Measurements from ENCODE around the gene CD164.

CD164 gene

DNA sequence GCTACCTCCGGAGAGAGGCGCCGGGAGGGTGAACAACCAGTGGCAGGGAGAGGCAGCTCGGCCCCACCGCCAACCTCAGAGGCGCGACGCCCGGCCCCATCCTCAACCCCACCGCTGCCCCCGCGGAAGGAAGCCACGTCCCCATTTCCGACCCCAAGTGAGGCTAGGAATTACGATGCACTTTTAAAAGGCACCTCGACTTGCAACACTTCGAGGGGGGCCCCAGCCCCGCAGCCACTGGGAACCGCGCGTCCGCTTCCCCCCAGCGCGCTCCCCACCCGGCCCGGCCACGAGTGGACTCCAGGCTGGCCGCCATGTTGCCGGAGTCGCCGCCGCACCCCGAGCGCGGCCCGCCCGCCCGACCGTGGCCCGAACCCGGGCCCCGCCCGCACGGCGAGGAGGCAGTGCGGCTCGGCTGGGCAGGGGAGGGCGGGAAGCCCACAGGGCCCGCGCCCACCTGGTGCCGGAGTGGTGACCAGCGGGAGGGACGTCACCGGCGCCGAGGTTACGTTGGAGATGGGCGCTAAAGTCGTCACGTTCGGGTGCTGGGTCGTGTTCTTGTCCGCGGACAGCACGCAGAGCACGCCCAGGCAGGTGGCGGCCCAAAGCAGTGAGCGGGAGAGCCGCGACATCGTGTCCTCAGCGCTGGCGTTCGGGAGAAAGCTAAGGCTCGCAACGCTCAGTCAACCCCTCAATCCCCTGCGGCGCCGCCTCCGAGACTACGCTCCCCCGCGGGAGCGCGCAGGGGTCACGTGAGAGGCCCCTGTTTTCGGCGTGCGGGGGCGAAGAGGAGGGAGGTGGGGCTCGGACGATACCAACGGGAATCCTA, at the start of gene CD164:
Gene CD164 (minus strand): TSS at position 721 of the 829 bp plus-strand sequence. CDS start 89 bp downstream, at position 632.
- peak; percentile 91 for DNase-seq

DNA sequence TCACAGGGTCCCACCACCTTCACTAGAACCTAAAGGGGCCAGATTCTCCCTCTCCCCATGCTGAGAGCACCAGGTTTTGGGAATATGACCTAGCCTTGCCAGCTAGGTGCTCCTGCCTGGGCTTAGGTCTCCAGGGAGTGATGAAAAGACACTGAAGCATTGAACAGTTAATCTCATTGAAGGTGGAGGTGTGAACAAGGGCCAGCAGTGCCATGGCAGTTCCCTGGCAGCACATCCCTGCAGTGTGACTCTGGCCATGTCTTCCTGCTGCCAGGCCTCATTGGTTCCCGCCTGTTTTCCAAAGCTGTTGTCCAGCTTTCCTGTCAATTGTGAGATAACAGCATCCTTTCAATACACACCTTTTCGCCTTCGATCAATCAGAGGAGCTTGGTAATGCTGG, 47.2 kb upstream of the CD164 start:
- no peak for DNase-seq

DNA sequence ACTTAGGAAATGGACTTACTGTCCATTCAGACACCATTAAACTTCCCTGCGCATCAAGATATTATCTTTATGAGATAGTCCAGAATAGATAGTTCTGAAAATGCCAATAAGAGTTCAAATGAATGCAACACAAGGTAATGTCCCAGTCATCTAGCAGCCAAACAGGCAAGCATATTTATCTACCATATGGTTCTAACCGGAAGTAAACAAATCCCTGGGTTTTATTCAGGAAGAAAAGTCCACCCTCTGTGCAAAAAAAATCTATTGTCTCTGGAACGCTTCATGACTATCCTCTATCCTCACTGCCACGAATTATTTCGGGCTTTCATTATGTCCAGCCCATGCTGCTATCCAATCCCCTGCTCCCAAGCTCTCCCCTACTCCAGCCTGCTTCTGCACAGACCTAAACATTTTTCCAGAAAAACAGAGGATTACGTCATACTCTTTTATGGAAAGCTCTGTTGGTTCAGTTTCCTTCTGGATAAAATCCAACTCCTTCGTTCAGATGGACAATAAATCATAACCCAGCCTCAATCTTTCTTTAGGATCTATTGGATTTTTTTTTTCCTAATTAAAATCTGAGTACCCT, 46.7 kb upstream of the CD164 start:
- no peak for DNase-seq

DNA sequence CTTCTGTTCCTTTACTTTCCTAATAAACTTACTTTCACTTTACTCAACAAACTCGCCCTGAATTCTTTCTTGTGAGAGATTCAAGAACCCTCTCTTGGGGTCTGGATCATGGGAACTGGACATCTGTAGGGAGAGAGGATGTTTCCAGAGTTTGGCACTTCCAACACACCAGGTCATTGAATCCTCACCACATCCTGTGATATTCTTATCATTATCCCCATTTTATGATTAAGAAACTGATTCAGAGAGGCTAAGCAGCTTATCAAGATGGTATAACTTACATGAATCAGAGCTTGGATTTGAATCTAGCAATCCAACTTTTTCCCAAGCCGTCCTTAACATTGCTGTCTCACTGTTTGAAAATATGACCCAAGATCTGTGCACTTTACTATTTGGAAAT, 42.7 kb upstream of the CD164 start:
- no peak for DNase-seq

DNA sequence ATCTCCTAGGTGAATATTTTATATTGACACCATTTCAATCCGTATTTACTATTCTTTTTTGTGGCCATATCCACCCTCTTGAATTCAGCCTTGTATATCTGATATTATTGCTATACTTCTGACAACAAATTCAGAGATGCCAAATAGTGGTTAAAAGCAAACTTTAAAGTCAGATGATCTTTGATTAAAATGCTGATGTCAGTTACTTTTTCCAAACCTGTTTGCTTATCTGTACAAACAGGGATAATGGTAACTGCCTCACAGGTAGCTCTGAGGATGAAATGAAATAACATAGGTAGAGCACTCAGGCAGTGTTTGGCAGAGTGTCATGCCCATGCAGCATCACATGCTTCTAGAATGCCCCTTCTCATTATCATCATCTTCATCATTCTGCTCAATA, 38.9 kb upstream of the CD164 start:
- no peak for DNase-seq

DNA sequence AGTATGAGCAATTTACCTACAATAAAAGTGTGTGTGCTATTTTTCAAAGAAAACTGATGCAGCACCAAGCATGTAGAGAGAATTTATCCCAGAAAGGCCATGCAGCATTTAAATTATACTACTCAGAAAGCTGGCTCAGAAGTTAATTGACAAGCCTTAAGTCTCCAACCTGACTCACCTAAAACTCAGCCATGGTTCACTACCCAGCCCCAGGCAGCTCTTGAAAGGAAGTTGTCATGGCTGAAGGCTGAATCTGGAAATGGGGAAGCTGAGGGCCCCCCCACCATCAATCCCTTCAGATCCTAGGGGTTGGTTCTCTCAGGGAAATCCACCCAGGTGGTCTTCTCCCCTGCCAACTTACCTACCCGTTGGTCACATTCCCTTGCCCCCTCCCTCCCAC, 38.5 kb upstream of the CD164 start:
- no peak for DNase-seq

DNA sequence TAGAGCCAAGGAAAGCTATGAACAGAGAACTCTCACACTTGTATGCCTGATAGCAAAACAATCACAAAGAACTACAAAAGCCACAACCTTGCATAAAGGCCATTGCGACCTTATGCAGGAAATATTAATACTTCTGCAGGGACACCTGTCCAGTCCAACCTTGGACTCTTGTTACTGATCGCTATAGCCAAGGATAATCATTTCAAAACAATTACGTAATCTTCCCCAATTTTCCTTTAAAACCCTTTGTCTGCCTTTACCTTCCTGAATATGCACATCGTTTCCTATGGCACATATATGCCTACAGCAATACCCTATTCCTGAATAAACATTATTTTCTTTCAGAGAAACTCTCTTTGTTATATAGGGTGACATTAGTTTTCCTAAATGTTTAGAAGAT, 35.4 kb upstream of the CD164 start:
- no peak for DNase-seq

DNA sequence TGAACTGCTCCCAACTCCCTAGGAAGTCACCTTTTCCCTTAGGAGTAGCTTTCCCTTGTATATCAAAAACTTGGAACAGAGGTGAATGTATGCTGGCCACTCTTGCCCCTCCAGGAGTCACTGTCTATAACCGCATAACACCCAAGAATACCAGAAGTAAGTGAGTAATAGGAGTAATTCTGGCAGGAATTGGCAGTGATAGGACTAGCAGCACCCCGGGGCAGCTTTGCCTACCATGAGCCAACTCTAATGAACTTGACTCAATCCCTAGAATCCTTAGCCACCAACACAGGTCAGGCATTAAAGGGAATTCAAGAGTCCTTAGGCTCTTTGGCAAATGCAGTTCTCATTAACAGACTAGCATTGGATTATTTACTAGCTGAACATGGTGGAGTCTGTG, 28.8 kb upstream of the CD164 start:
- no peak for DNase-seq

DNA sequence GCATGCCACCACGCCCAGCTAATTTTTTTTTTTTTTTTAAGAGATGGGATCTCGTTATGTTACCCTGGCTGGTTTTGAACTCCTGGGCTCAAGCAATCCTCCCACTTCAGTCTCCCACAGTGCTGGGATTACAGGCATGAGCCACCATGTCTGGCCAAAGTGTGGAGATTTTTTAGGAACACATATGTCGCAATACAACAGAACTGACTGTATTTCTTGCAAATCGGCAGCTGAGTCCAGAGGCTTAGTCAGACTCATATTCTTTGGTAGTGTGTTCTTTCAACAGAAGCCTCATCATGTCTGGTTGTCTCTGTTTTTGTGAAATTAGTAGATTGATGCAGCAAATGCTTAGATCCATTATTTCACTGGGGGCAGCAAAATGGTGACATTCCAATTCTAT, 23.9 kb upstream of the CD164 start:
- DNase-seq: no peak

DNA sequence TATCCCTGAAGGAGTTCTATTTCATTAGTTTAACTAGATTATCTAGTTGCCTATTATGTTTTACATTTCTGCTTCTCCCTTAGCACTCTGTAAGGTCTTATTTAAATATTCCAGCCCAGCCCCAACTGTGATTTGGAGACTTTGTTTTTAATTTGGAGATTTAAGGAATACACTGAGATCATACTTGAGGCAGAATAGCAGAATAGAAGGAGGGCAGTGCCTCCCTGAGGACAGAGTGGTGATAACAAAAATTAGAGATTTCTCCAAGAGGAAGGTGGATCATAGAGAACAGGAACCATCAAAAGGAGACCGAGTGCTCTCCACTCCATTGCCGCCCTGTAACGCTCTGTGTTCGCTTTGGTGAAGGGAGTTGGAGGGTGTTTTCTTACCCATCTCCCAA, 14.8 kb upstream of the CD164 start:
- no peak for DNase-seq

DNA sequence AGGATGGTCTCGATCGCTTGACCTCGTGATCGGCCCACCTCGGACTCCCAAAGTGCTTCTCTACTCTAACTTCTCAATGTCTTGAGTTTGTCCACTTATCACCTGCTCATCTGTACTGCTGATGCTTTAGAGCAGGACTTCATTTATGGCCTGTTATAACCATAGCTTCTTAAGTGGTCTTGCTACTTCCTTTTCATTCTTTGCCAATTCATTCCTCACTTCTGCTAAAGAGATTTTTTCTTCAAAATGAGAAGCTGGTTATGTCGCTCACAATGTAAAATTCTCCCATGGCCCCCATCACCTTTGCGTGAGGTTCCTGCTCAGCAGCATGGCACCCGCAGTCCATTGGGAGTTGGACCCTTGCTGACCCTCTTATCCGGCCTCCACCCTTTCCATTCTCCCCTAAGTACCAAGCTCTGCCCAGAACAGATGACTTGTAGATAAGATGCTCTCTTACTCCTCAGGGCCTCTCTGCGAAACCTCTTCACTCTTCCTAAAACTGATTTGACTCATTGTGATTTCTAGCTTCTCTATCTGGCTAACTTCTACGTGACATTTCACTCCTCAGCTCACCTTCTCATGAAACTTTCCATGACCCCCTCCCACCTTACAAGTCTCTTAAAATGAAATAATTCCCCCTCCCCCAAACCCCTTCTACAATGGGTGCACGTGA, 13.9 kb upstream of the CD164 start:
- no peak for DNase-seq

DNA sequence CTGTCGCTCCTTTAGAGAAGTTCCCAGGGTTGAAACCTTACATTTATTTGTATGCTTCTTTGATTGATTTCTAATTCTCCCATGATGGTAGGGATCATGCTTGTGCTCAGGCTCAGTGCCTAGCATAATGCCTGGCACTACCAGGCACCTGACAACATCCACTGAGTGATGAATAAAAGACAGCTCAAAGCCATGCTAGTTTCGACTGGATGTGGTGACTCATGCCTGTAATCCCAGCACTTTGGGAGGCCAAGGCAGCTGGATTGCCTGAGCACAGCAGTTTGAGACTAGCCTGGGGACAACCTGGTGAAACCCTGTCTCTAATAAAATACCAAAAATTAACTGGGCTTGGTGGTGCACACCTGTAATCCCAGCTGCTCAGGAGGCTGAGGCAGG, 11.6 kb upstream of the CD164 start:
- no peak for DNase-seq

DNA sequence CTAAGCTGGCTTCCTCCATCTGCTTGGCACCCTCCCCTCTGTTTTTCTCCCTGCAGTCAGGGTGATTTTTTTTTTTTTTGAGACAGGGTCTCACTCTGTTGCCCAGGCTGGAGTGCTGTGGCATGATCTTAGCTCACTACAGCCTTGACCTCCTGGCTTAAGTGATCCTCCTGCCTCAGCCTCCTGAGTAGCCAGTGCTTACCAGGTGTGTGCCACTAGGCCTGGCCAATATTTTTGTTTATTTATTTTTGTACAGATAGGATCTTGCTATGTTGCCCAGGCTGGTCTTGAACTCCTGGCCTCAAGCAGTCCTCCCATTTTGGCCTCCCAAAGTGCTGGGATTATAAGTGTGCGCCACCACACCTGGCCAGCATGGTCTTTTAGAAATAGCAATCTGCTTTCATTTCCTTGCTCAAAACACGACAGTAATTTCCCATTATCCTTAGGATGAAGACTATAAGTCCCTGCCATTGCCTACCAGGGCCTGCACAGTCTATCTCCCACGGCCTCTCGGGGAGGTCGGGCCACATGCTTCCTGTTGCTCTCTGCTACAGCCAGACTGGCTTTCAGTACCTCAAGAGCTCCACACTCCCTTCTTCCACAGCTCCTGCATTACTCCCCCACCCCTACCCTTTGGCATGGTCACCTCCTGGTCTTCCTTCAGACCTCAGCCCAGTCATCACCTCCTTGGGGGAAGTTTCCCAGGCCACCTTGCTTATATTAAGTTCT, 11.1 kb upstream of the CD164 start:
- DNase-seq: no peak

DNA sequence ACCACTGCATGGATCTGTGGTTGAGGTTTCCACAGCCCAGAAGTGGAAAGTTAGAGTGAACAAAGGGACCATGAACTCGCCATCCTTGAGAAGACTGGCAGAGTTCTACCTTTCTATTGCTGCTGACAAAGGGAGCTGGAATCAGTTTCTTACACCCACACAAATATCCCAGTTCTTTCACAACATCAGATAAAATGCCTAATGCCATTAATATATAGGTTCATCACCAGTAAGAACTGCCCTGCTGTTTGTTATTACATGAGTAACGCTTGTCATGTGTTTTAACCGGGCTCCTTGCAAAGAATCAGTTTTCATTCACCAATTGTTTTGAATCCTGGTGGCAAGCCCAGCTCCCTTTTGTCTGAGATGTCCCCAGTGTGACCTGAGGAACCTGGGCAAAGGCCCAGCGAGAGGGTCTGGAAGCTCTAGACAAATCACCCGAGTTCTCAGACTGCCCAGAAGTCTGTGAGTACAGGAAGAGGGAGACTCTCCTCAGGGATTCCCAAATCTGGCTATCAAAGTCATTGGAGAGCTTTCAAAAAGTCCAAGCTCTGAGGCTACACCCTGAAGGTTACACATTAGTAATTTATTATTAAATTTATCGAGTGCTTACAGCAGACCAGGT, 7.5 kb upstream of the CD164 start:
- DNase-seq: no peak

DNA sequence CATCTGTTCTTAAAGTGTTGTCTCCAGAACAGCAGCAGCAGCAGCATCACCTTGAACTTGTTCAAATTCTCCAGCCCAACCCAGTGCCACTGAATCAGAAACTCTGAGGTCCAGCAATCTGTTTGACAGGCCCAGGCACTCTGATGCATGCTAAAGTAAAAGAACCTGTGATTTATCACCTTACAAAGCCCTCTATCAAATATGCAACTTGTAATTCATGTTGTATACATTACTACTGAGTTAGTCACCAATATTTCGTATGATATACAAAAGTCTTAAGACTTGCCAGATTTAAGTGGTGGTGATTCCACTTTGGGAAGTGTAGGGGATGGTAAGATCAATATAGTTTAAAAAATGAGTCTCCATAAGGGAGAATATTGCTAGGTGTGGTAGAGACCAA, 6.0 kb upstream of the CD164 start:
- DNase-seq: no peak

DNA sequence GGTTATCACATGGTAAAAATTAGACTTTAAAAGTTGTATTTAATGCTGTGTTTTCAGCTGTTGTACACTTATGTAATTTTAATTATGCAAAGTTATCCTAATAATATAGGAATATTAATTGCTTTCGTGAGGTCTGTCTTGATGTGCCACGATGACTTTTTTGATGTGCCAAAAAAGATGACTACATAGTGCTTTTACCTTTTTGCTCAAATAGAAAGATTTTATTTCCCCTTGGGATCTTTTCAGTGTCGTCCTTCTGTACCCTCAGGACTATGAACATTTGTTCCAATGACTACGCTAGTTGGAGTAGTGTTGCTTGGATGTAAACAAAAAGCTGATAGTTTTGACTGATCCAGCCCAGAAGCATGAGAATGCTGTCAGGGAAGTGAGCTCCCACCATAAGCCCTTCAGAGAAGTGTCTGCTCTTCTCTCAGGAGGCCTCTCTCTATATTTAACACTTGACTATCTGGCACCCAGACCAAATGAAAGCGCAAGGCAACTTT, 1.2 kb upstream of the CD164 start:
- DNase-seq: no peak

DNA sequence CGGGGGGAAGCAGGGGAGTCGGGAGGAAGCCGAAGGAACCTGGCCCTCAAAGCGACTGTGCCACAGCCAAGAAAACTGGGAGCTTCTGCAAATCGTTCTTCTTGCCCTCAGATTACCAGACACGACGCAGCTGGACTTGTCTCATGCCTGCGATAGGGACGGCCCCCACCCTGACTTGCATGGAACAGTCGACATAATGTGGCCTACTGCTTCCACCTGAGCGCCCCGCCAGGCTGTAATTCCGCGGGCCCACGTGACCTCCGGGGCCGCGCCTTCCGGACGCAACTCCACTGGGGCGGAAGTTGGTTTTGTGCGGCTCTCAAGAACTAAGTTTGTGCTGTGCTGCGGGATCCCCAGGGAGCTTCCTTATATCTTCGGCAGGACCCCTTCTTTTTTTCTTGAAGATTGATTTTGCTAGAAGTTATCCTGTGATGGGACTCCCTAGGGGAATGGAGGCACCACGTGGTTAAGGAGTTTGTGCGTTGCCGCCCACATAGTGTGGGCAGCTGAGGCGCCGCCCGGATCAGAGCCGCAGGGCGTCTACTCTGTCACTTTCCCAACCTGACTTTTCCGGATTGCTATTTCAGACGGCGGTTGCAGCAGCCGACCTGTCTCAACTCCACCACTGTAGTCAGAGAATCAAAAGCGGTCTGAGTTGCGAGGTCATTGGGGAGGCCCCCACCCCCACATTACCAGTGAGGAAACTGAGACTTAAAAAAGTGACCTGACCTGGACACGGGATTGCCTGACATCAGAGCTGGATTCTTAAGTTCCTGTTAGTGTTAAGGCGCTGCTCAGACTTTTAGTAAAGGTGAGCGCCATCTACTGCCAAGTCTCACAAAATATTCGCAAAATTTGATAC, 540 bp upstream of the CD164 start:
- DNase-seq: peak; percentile 97

DNA sequence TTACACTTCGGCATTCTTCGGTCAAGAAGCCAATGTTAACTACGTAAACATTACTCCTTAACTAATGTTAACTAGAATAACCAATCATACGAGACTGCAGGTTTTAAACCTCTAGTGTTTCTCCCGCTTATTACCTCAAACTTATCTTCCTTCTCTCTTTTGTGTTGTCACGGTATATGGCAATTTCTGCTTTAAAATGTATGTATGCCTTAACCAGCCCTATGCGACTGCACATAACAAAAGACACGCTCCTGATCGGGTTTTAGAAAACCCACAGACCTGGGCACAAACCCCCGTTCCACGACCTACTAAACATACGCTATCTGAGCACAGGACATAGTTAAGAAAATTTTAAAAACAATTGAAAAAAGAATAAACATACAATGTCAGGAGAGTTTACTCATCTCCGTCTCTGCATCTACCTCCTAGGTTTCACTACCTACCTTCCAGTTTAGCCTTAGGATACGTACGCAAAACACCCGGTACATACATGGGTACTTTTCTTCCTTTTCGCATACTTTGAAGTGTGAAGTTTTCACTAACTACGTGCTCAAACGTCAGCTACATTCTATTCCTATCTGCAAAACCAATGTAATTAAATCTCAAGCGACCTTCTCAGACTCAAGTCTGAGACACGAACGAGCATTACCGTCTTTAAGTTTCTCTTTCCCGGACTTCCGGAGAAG, 1.1 kb downstream of the CD164 start:
- no peak for DNase-seq

DNA sequence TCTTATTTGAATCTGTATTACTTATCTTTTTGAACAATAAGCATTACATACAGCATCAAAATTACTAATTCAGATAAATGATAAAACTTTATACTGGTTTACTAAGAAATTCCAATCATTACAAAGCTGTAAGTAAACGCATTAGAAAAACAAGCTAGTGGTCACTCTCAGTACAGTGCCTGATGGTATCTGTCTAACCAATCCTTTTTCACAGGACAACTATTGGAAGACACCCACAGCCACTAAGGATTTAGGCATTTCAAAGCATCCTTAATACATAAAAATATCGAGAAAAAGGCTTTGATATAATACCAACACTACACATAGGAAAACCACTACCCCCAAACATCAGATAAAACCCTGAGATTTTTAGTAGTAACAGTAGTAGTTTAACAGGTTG, 2.6 kb downstream of the CD164 start:
- no peak for DNase-seq

DNA sequence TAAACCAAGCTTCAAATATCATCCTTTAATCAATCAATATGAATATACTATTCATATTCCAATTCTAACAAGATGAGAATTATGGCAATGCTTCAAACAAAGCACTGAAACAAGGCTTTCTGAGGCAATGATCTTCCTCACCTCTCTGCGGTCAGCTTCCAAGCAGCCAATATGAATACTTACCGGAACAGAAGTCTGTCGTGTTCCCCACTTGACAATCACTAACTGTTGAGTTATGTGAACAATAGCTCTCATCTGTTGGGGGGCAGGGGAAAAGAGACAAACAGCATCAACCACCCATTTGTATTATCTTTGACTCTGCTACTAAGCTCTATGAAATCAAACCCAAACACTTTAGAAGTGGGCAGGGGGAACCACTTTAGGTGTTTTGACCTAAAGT, 4.5 kb downstream of the CD164 start:
- no peak for DNase-seq

DNA sequence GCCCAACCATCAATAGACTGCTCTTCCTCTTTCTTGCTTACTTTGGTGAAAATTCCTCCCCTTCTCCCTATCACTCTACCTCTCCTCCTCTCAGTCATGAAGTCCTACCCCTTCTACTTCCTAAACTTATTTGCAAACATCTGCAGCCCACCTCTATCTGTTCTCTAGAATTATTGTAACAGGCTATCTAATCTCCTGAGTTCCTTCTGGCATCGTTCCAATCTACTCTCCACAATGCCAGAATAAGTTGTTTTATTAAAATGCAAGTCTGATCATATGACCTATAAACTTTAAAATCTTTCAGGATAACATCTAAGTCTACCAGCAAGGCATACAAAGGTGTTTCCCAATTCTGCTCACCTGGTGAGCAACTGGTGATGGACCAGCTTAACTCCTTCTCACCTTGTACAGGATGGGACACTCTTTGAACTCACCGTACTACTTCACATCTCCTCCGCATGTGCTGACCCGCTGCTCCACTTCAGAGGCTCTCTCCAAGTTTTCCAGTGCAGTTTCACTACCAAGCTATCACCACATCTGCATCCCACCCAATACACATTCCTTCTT, 7.9 kb downstream of the CD164 start:
- DNase-seq: no peak
